CD14-positive monocyte (primary cell): ENCODE data around the gene AMN1. TPM values are rescaled to one million over a fixed set of nuclear protein-coding genes. Genes with fewer than 3 reads are reported as not detected.
A peak's percentile ranks its signal among the peaks of the same experiment; 100 is the strongest.

ENCODE experiments used
- DNase-seq, 3 donors: peaks; one replicate each; pipeline ENCODE4 v3.0.0-alpha.2; 2011 to 2022
- H2AFZ ChIP-seq: 2 replicates; pipeline ENCODE4 v1.6.0; 2012; ENCODE audit warnings: mild to moderate bottlenecking, low read depth, low read length, inconsistent platforms; ENCODE audit not compliant: insufficient read depth, poor library complexity, severe bottlenecking
- H3K27ac ChIP-seq, 2 donors: 1 replicate in 1 of 2; 2 replicates in 1 of 2; pipeline ENCODE4 v1.5.1; 2012 to 2013; ENCODE audit warnings: low read length in 2 of 2, control low read depth in 1 of 2, inconsistent platforms in 1 of 2, low read depth in 1 of 2, mild to moderate bottlenecking in 1 of 2
- H3K27me3 ChIP-seq, 2 donors: one replicate each; pipeline versions ENCODE4 v1.6.0 to v1.6.1; 2011 to 2013; ENCODE audit warnings: low read length in 2 of 2; ENCODE audit not compliant: control insufficient read depth in 2 of 2, insufficient read depth in 2 of 2
- H3K36me3 ChIP-seq, 2 donors: replicated peaks in 1 of 2; 1 replicate in 1 of 2; 2 replicates in 1 of 2; pipeline versions ENCODE4 v1.5.1 to v1.6.1; 2012 to 2013; ENCODE audit warnings: low read length in 2 of 2, control low read depth in 1 of 2, inconsistent platforms in 1 of 2, mild to moderate bottlenecking in 1 of 2; ENCODE audit not compliant: insufficient read depth in 2 of 2, control insufficient read depth in 1 of 2
- H3K4me1 ChIP-seq, 2 donors: 1 replicate in 1 of 2; 2 replicates in 1 of 2; pipeline versions ENCODE4 v1.5.1 to v1.6.1; 2012 to 2013; ENCODE audit warnings: low read length in 2 of 2, control low read depth in 1 of 2, inconsistent platforms in 1 of 2, mild to moderate bottlenecking in 1 of 2, moderate library complexity in 1 of 2; ENCODE audit not compliant: insufficient read depth in 2 of 2, control insufficient read depth in 1 of 2
- H3K4me2 ChIP-seq: replicated peaks from 2 replicates; pipeline ENCODE3; 2012; ENCODE audit warnings: low read length, moderate library complexity, mild to moderate bottlenecking; ENCODE audit not compliant: poor library complexity, severe bottlenecking; ENCODE audit errors: extremely low read depth
- H3K4me3 ChIP-seq, 3 experiments: fragments of 200-600 bp in 1 of 3; sonication (generic) in 1 of 3; replicated peaks in 1 of 3; 1 replicate in 2 of 3; 2 replicates in 1 of 3; pipeline ENCODE4 v1.5.1; 2011 to 2013; ENCODE audit warnings: low read length in 3 of 3, mild to moderate bottlenecking in 3 of 3, control low read depth in 2 of 3, low read depth in 2 of 3, inconsistent platforms in 1 of 3, moderate library complexity in 1 of 3
- H3K79me2 ChIP-seq: 2 replicates; pipeline ENCODE4 v1.6.0; 2012; ENCODE audit warnings: mild to moderate bottlenecking, control low read depth, inconsistent platforms, low read length, moderate library complexity; ENCODE audit not compliant: insufficient read depth
- H3K9ac ChIP-seq: 2 replicates; pipeline ENCODE4 v1.6.0; 2017; ENCODE audit warnings: low read length, mild to moderate bottlenecking; ENCODE audit not compliant: insufficient read depth, poor library complexity, severe bottlenecking
- H3K9me3 ChIP-seq, 2 donors: replicated peaks in 1 of 2; 1 replicate in 1 of 2; 2 replicates in 1 of 2; pipeline versions ENCODE4 v1.5.1 to v1.6.1; 2012 to 2013; ENCODE audit warnings: low read length in 2 of 2, control low read depth in 1 of 2; ENCODE audit not compliant: control insufficient read depth in 1 of 2, insufficient read depth in 1 of 2
- H4K20me1 ChIP-seq: 2 replicates; pipeline ENCODE4 v1.6.0; 2012; ENCODE audit warnings: mild to moderate bottlenecking, low read length, control low read depth, moderate library complexity; ENCODE audit not compliant: insufficient read depth
- H3K27ac Mint-ChIP-seq, 7 donors: one replicate each; pipeline ENCODE4 v1.8.0; 2020; ENCODE audit warnings: mild to moderate bottlenecking in 7 of 7, mixed read lengths in 7 of 7, moderate library complexity in 6 of 7, inconsistent platforms in 2 of 7
- H3K27me3 Mint-ChIP-seq, 3 donors: one replicate each; pipeline ENCODE4 v1.8.0; 2021 to 2022; ENCODE audit warnings: low read depth in 3 of 3, mild to moderate bottlenecking in 3 of 3, mixed read lengths in 3 of 3, moderate library complexity in 3 of 3, inconsistent platforms in 1 of 3
- H3K36me3 Mint-ChIP-seq, 2 donors: one replicate each; pipeline ENCODE4 v1.8.0; 2020; ENCODE audit warnings: mixed read lengths in 2 of 2, inconsistent platforms in 1 of 2, mild to moderate bottlenecking in 1 of 2
- H3K4me1 Mint-ChIP-seq: one replicate; pipeline ENCODE4 v1.8.0; 2020; ENCODE audit warnings: mild to moderate bottlenecking, mixed read lengths
- H3K4me3 Mint-ChIP-seq, 2 donors: one replicate each; pipeline ENCODE4 v1.8.0; 2020; ENCODE audit warnings: mild to moderate bottlenecking in 2 of 2, mixed read lengths in 2 of 2, moderate library complexity in 1 of 2
- H3K9me3 Mint-ChIP-seq, 7 donors: one replicate each; pipeline ENCODE4 v1.8.0; 2020 to 2022; ENCODE audit warnings: mixed read lengths in 7 of 7, mild to moderate bottlenecking in 6 of 7, moderate library complexity in 6 of 7, inconsistent platforms in 2 of 7
- CTCF ChIP-seq: fragments of 200-600 bp; IDR thresholded peaks from one replicate; pipeline ENCODE4 v1.8.0; 2022; ENCODE audit warnings: antibody characterized with exemption, mild to moderate bottlenecking
- WGBS: methylation state at CpG from one replicate; pipeline ENCODE4 v1.1.5; 2013; ENCODE audit warnings: missing lambda C conversion rate; ENCODE audit not compliant: insufficient coverage; 5-methylcytosine and 5-hydroxymethylcytosine counted together
- intact Hi-C, 2 donors: fragments of 100-400 bp; cut with micrococcal nuclease; formaldehyde crosslinking; loops; one replicate each; pipeline versions ENCODE4 v1.15.0 to v1.15.1; 2023
- polyA plus RNA-seq, 3 donors: library from polyadenylated mRNA; depleted of rRNA in 1 of 3; unstranded in 2 of 3; stranded (reverse) in 1 of 3; fragments of 300-500 nt in 2 of 3; fragments of >200 nt in 1 of 3; fragmentation: Illumina TruSeq in 2 of 3; gene quantifications; 1 replicate in 2 of 3; 2 replicates in 1 of 3; pipeline ENCODE4 v1.2.3, GENCODE V29; 2012 to 2021

Gene AMN1
- polyA plus RNA-seq, 3 donors, result 6.0 to 7.8 (median 7.4) TPM

- Histone ChIP-seq H3K27ac (no peak overlapping the region), H3K79me2 (no peaks in the 10 kb centered on the region), H3K4me1 (peaks cover 19 to 30% of the 10 kb centered on the region in 2 donors), H3K36me3 (no peaks in the 10 kb centered on the region), H3K27me3 (no peaks in the 10 kb centered on the region), H3K9ac (no peak overlapping the region), H3K9me3 (no peaks in the 10 kb centered on the region), H3K4me3 (no peak overlapping the region), H2AFZ (no peak overlapping the region), H4K20me1 (no peaks in the 10 kb centered on the region), H3K4me2 (no peak overlapping the region)
- DNase-seq, result no peak
- Mint-ChIP-seq H3K27me3 (no peaks in the 10 kb centered on the region), H3K36me3 (no peaks in the 10 kb centered on the region), H3K4me3 (no peak overlapping the region), H3K27ac (no peak overlapping the region), H3K9me3 (peaks cover 0 to 6% (median 0%) of the 10 kb centered on the region in 7 donors), H3K4me1 (peaks cover 21% of the 10 kb centered on the region)
- intact Hi-C loops, result loop anchor here in 1 of 2 donors (10.0 kb wide), 2 partner anchors 330 to 1030 kb away; partner anchors contain the start of gene SINHCAF
- WGBS, result 93% methylated on average over 4 of the region's 4 CpGs
- no peak for TF ChIP-seq CTCF
These were observed 73.6 kb downstream of the AMN1 start for GRCh38 chr12:31655208-31655607.

- TF ChIP-seq CTCF, result no peak
- Mint-ChIP-seq H3K4me3 (no peak overlapping the region), H3K36me3 (no peaks in the 10 kb centered on the region), H3K27ac (peak overlapping the region in 1 of 7 donors; percentile 94), H3K27me3 (peaks cover 0 to 2% (median 0%) of the 10 kb centered on the region in 3 donors), H3K4me1 (peaks cover 20% of the 10 kb centered on the region), H3K9me3 (peaks cover 0 to 3% (median 0%) of the 10 kb centered on the region in 7 donors)
- Histone ChIP-seq H3K4me3 (no peak overlapping the region), H3K79me2 (no peaks in the 10 kb centered on the region), H3K27me3 (no peaks in the 10 kb centered on the region), H3K4me1 (peaks cover 15 to 23% of the 10 kb centered on the region in 2 donors), H3K4me2 (no peak overlapping the region), H3K27ac (no peak overlapping the region), H4K20me1 (no peaks in the 10 kb centered on the region), H2AFZ (peak overlapping the region; percentile 34), H3K9ac (no peak overlapping the region), H3K9me3 (no peaks in the 10 kb centered on the region), H3K36me3 (no peaks in the 10 kb centered on the region)
- intact Hi-C loops, result loop anchor here (5.0 to 10.0 kb wide), 5 partner anchors 327 to 1033 kb away; partner anchors contain the start of genes BICD1 (in 1 of the 2) and SINHCAF (in 1 of the 2)
- 100% methylated on average over 10 of the region's 18 CpGs for WGBS
- DNase-seq, result no peak
These were observed 76.8 kb downstream of the AMN1 start for GRCh38 chr12:31651893-31652521.
